Suprapubic skin (tissue), 4 donors: ENCODE measurements around the gene APOM.

Experiments
- CTCF ChIP-seq, 2 donors: fragments of 200-600 bp in 1 of 2; fragments of 450-650 bp in 1 of 2; sonication (generic) in 1 of 2; IDR thresholded peaks; one replicate each; pipeline ENCODE4 v1.5.1; 2016 to 2019; ENCODE audit warnings: antibody characterized with exemption in 2 of 2, mild to moderate bottlenecking in 1 of 2, moderate library complexity in 1 of 2
- EP300 ChIP-seq: sonication (generic); formaldehyde crosslinking; IDR thresholded peaks from one replicate; pipeline ENCODE4 v1.6.1; 2017; ENCODE audit warnings: antibody characterized with exemption
- POLR2AphosphoS5 ChIP-seq, 3 donors: sonication (generic); formaldehyde crosslinking; IDR thresholded peaks; one replicate each; pipeline ENCODE4 v1.6.1; 2017; ENCODE audit warnings: antibody characterized with exemption in 3 of 3

GRCh38 chr6:31702405-31702818, 46.7 kb downstream of the APOM start:
- TF ChIP-seq CTCF (IDR thresholded peaks at IDR 0.05), result no peak
- no peak for TF ChIP-seq EP300
- TF ChIP-seq POLR2AphosphoS5 (IDR thresholded peaks at IDR 0.05), result no peak
